Thoracic aorta (tissue), 2 donors: ENCODE results near the gene ZNF132. TPM values are rescaled to one million over a fixed set of nuclear protein-coding genes. Genes with fewer than 3 reads are reported as not detected.
"Not testable (repeated sequence)": the region's sequence is repeated elsewhere in the genome, so short reads cannot be mapped to it uniquely, and the experiment has no call there.

ENCODE experiments used
- ATAC-seq: fragments of 150-250 bp; one replicate; pipeline ENCODE4 v1.8.0; 2017; ENCODE audit warnings: low read depth; ENCODE audit not compliant: insufficient number of reproducible peaks, low FRiP score
- DNase-seq: peaks from one replicate; pipeline ENCODE4 v3.0.0-alpha.2; 2020; ENCODE audit warnings: low spot score
- H3K27ac ChIP-seq, 2 donors: fragments of 200-600 bp; sonication (generic); 1 replicate in 1 of 2; 2 replicates in 1 of 2; pipeline ENCODE4 v1.5.1; 2016; ENCODE audit warnings: mild to moderate bottlenecking in 2 of 2, moderate library complexity in 2 of 2
- H3K27me3 ChIP-seq: fragments of 200-600 bp; sonication (generic); replicated peaks from 2 replicates; pipeline ENCODE4 v1.6.0; 2016; ENCODE audit warnings: mild to moderate bottlenecking; ENCODE audit not compliant: insufficient read depth
- H3K36me3 ChIP-seq: fragments of 200-600 bp; sonication (generic); one replicate; pipeline ENCODE4 v1.5.1; 2016
- H3K4me1 ChIP-seq, 2 donors: fragments of 200-600 bp; sonication (generic); 1 replicate in 1 of 2; 2 replicates in 1 of 2; pipeline versions ENCODE4 v1.5.1 to v1.6.0; 2016; ENCODE audit warnings: low read depth in 2 of 2, mild to moderate bottlenecking in 1 of 2; ENCODE audit not compliant: control insufficient read depth in 1 of 2
- H3K4me3 ChIP-seq: fragments of 200-600 bp; sonication (generic); 2 replicates; pipeline ENCODE4 v1.5.1; 2016; ENCODE audit warnings: mild to moderate bottlenecking
- H3K9me3 ChIP-seq: fragments of 200-600 bp; sonication (generic); 2 replicates; pipeline ENCODE4 v1.5.1; 2016
- CTCF ChIP-seq: fragments of 200-600 bp; sonication (generic); IDR thresholded peaks from one replicate; pipeline ENCODE4 v1.5.1; 2019; ENCODE audit warnings: antibody characterized with exemption
- total RNA-seq, 2 donors: library from RNA; depleted of rRNA; stranded (reverse); fragments of >200 nt; gene quantifications; one replicate each; pipeline versions ENCODE4 v1.1.0 to v1.2.3, GENCODE V29; 2016

The ZNF132 gene
- total RNA-seq, 2 donors from 2014 or later = 3.1 to 10.2 TPM

GRCh38 chr19:58406818-58407657, 32.9 kb downstream of the ZNF132 start:
- Histone ChIP-seq H3K27ac (peak overlapping the region in 1 of 2 donors; percentile 79), H3K9me3 (no peaks in the 10 kb centered on the region), H3K4me3 (peak overlapping the region; percentile 91), H3K27me3 (no peaks in the 10 kb centered on the region), H3K36me3 (no peaks in the 10 kb centered on the region), H3K4me1 (peaks cover 10 to 27% of the 10 kb centered on the region in 2 donors)
- TF ChIP-seq CTCF = no peak
- no peak for ATAC-seq
- no peak for DNase-seq

- not testable (repeated sequence) for ATAC-seq, H3K27ac ChIP-seq, DNase-seq, H3K36me3 ChIP-seq, H3K4me3 ChIP-seq, H3K27me3 ChIP-seq, H3K9me3 ChIP-seq
- H3K4me1 ChIP-seq = peaks cover 13 to 28% of the 10 kb centered on the region in 2 donors
Observed at GRCh38 chr19:58403920-58404478, 36.0 kb downstream of the ZNF132 start.

DNA sequence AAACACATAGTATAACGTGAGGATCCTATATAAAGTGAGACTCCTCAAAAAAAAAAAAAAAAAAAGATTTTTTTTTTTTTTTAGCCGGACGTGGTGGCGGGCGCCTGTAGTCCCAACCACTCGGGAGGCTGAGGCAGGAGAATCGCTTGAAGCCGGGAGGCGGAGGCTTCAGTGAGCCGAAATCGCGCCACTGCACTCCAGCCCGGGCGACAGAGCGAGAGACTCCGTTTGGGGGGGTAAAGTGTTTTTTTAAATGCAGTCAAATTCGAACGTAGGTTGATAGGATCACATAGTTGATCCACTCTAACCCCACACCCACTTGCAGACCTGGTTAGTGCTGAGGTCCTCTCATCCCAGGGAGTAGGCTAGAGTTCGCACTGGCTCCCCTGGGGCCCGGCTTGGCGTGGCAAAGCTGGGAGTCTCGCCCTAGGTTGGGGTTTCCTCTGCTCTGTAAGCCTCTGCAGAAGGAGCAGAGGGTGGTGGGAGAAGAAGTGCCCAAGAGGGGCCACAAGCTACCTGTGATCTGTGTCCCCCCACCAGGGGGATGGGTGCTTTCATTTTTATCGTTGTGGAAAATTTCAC, 38.0 kb downstream of the ZNF132 start:
- Histone ChIP-seq H3K4me3 (peak overlapping the region; percentile 76), H3K27me3 (no peaks in the 10 kb centered on the region), H3K4me1 (peaks cover 7 to 16% of the 10 kb centered on the region in 2 donors), H3K27ac (no peak overlapping the region), H3K9me3 (no peaks in the 10 kb centered on the region), H3K36me3 (no peaks in the 10 kb centered on the region)
- DNase-seq (no peak), ATAC-seq (no peak)
- no peak for TF ChIP-seq CTCF

DNA sequence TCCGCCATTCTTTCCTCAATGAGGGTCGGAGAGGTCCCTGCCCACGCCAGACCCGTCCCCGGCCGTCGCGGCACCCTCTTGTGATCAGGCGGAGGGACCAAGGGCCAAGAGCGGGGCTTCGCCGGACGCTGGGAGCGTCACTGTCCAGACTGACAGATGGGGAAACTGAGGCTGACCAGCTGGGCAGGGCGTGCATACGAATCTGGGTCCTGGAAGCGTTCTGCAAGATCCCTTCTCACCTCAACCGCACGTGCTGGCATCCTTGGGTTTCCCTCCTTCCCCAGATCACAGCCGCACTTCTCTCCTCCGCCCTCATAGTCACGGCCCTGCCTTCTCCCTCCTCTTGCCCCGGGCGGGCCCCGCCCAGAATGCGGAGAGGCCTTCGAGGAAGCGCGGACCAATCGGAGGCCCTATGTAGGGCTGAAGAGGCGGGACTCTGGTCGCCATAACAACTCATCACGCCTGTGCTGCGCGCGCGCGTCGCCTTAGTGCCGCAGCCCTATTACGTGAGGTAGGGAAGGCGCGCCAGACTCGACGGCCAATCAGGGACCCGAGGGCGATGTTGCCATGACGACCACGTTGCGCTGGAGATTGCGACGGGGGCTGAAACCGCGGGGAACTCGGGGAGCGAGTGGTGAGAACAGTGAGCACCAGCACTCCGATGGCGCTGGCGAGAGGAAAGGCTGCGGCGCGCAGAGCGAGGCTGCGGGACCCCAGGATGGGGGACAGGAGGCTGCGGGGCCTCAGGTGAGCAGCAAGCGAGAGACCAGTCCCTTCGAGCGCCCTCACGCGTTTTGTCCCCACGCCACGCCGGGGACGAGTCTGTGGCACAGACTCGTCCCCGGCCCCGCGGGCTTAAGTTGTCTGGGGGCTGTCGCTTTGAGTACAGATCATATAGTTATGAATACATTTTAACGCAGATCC, 38.8 kb downstream of the ZNF132 start:
- no peaks in the 10 kb centered on the region for H3K9me3 ChIP-seq
- peak overlapping the region in 1 of 2 donors; percentile 41 for H3K27ac ChIP-seq
- no peaks in the 10 kb centered on the region for H3K36me3 ChIP-seq
- H3K4me3 ChIP-seq = peak overlapping the region; percentile 76
- H3K27me3 ChIP-seq = no peaks in the 10 kb centered on the region
- DNase-seq (peak; percentile 97), ATAC-seq (peak; percentile 99)
- no peak for TF ChIP-seq CTCF
- peaks cover 7 to 15% of the 10 kb centered on the region in 2 donors for H3K4me1 ChIP-seq

- no peak for ATAC-seq
- Histone ChIP-seq H3K36me3 (no peaks in the 10 kb centered on the region), H3K4me1 (peaks cover 7 to 15% of the 10 kb centered on the region in 2 donors), H3K27me3 (no peaks in the 10 kb centered on the region), H3K27ac (no peak overlapping the region), H3K4me3 (peak overlapping the region; percentile 76), H3K9me3 (no peaks in the 10 kb centered on the region)
- no peak for DNase-seq
- TF ChIP-seq CTCF = no peak
Observed at GRCh38 chr19:58400316-58400915, 39.5 kb downstream of the ZNF132 start.
